Measurements from ENCODE around the gene EXOC4.
"Not testable (repeated sequence)": the region's sequence is repeated elsewhere in the genome, so short reads cannot be mapped to it uniquely, and the experiment has no call there.

Gene EXOC4

DNA sequence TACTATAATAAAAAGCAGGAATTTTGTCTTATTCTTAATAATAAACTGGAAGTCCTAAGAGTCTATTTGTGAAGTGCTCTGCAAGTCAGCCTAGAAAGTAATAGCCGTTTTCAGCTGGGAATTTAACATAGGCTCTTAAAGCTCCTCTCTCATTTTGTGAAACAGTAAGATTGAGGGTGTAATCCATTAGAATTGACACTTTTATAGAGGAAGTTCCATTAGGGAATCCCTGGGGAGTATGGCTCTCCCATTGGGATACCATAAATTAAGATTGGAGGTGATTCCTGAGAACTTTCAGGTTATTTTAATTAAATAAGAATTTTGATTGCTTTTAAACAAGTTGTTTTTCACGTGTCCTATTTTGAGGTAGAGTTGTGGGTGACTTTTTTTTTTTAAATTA is 68.0 kb downstream of the EXOC4 start:
- DNase-seq: no peak

DNA sequence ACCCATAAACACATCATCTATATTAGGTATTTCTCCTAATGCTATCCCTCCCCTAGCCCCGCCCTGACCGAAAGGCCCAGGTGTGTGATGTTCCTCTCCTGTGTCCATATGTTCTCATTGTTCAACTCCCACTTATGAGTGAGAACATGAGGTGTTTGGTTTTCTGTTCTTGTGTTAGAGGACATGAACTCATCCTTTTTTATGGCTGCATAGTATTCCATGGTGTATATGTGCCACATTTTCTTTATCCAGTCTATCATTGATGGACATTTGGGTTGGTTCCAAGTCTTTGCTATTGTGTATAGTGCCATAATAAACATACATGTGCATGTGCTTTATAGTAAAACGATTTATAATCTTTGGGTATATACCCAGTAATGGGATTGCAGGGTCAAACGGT is 68.5 kb downstream of the EXOC4 start:
- not testable (repeated sequence) for DNase-seq

DNA sequence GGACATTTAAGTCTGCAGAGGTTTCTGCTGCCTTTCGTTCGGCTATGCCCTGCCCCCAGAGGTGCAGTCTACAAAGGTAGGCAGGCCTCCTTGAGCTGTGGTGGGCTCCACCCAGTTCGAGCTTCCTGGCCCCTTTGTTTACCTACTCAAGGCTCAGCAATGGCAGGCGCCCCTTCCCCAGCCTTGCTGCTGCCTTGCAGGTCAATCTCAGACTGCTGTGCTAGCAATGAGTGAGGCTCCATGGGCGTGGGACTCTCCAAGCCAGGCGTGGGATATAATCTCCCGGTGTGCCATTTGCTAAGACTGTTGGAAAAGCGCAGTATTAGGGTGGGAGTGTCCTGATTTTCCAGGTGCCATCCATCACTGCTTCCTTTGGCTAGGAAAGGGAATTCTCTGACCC is 73.9 kb downstream of the EXOC4 start:
- not testable (repeated sequence) for DNase-seq

DNA sequence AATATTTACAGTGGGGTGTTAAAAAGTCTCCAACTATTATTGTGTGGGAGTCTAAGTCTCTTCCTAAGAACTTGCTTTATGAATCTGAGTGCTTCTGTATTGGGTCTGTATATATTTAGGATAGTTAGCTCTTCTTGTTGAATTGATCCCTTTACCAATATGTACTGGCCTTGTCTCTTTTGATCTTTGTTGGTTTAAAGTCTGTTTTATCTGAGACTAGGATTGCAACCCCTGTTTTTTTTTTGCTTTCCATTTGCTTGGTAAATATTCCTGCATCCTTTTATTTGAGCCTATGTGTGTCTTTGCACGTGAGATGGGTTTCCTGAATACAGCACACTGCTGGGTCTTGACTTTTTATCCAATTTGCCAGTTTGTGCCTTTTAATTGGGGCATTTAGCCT is 75.1 kb downstream of the EXOC4 start:
- not testable (repeated sequence) for DNase-seq

DNA sequence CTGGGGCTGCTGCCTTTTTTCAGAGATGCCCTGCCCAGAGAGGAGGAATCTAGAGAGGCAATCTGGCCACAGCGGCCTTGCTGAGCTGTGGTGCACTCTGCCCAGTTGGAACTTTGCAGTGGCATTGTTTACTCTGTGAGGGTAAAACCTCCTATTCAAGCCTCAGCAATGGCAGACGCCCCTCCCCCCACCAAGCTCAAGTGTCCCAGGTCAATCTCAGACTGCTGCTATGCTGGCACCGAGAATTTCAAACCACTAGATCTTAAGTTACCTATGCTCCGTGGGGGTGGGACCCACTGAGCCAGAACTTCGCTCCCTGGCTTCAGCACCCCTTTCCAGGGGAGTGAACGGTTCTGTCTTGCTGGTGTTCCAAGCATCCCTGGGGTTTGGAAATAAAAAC is 77.2 kb downstream of the EXOC4 start:
- no peak for DNase-seq

DNA sequence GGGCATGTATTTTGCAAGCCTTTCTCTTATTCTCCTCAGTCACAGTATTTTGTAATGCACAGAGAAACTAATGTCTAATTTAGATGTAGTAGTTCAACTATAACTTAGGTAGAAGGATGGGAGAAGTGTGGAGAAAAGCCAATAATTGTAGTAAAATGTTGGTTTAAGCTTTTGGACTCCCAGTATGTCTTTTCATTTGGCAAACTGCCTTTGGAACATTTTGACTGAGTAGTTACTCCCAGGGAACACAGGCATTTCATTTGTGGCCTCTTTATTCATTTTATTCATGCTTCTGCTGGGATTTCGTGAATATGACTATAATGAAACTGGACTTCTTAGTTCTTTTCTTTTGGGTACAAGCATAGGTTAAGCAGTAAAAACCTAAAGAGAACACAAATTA is 79.0 kb downstream of the EXOC4 start:
- DNase-seq: no peak

DNA sequence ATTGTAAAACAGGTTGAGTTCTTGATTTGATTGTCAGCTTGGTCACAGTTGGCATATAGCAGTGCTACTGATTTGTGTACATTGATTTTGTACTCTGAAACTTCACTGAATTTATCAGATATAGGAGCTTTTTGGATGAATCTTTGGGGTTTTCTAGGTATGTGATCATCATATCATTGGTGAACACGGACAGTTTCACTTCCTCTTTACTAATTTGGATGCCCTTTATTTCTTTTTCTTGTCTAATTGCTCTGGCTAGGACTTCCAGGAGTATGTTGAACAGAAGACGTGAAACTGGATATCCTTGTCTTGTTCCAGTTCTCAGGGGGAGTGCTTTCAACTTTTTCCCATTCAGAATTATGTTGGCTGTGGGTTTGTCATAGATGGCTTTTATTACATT is 86.9 kb downstream of the EXOC4 start:
- no peak for DNase-seq

DNA sequence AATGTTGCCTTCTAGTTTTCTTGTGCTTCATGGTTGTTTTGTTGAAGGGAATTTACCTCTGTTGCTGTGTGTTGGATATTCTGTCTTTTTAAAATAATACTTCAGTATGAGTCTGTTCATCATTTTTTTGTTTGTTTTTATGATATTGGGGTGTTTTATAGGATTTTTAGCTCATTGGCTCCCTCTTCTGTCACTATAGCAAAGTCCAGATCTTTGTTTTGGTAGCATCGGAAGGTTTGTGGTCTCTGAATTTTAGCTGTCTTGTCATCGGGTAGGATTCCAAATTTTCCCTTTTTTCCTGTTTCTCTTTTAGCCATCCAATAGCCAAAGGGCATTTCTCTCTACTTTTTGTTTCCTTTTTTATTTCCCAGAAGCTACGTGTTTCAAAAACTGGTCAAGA is 91.4 kb downstream of the EXOC4 start:
- DNase-seq: no peak

DNA sequence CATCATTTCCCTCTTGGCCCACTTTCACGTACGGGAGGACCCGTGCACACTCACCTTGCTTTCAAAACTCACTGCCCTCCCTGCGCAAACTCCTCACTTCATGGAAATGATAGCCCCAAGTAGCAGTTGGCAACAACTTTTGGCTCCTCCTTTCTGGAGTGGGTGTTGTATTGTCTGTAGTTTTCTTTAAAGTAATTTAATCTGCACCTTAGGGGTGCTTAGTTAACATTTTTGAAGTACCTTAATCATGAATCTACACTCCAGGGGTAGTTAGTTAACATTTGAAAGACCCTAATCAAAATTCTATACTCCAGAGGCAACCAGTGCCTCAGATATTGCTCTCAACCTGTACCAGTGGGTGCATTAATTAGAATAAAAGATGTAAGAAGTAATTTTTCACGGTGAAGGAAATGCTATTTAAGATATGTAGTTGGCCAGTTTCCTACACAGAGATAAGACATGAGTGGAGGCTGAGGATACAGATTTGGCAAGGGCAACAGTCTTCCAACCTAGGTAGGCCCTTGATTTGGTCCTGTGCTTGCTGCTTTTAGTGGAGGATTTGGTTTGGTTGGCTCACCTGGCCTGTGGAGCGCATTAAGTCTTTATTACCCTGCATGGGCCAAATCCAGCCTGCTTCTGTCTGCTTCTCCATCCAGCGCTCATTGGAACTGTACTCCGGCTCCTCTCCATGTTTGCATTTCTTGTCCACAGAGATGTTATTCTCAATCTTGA is 93.0 kb downstream of the EXOC4 start:
- DNase-seq: peak; percentile 15

DNA sequence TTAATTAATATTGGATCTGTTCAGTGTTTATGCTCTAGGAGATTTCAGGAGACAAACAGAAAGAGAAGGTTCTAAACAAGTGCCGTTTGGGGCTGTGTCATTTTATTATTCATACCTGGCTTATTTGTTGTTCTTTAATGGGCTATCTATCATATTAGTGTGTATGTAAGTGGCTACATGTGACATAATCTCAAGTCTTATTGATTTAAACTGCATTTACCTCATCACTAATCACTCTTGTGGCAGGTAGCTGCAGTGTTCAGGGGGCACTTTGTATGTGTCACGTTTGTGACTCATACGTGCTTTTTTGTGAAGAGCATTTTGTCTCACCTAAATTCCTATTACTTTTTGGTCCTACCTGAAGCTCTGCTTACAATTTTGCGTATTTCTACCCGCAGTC is 95.4 kb downstream of the EXOC4 start:
- DNase-seq: no peak

DNA sequence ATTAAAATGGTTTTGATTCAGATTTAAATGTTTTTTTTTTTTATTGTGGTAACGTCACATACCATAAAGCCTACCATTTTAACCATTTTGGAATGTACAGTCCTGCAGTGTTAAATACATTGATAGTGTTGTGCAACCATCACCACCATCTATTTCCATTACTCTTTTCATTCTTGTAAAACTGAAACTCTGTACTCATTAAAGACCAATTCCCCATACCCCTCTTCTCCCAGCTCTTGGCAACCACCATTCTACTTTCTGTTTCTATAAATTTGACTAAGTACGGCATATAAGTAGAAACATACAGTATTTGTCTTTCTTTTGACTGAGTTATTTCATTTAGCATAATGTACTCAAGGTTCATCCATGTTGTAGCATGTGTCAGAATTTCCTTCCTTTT is 96.2 kb downstream of the EXOC4 start:
- no peak for DNase-seq

DNA sequence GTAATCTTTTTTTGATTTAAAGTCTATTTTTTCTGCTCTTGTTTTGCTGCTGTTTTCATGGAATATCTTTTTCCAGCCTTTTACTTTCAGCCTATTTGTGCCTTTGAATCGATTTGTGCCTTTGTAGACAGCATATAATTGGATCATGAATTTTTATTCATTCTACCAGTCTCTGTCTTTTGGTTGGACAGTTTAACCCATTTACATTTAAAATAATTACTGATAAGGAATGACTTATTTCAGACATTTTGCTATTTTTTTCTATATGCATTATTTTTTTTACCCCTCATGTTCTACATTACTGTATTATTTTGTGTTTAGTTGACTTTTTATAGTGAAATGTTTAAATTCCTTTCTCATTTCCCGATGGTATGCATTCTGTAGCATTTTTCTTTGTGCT is 99.6 kb downstream of the EXOC4 start:
- DNase-seq: no peak

DNA sequence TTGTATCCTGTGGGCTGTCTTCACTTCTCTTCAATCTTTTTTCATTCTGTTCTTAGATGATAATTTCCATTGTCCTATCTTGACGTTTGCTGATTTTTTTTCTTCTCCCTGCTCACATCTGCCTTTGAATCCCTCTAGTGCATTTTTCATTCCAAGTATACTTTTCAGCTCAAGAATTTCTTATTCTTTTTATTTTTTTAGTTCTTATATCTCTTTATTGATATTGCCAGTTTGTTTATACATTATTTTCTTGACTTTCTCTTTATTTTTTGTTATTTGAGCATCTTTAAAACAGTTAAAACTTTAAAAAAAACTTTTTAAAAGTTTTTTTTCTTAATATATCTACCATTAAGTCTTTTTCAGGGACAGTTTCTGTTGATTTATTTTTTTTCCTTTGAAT is 100.9 kb downstream of the EXOC4 start:
- DNase-seq: no peak

DNA sequence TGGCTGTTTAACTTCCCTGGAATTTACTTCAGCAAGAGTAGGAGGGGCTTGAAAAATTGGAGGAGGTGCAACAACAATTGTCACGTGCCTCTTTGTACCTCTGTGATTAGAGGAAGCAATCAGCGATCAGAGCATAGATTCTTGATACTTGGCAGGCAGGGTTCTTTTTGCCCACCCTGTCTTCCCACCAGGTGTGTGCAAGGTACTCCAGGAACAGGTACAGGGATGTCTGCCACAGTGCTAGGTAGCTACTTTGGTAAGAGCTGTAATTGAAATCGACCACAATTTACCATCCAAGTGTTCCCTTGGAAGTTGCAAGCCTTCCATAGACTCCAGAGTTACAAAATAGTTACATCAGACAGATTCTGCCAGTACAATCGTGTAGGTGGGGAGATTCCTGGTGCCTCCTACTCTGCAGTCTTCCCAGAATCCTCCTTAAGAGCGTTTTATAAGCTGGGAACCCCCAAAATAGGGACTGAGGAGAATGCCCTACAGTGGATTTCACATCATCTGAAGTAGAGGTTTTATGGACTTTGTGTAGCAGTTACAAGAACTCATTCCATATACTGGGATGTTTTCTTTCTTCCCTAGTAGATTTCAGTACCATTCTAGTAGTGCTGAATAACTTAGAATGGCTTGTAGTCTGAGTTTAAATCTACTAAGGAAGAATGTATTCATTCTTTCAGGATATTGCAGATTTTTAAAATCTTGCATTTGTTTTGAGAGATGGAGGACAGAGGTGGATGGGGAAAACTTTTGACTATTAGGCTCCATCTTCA is 101.9 kb downstream of the EXOC4 start:
- DNase-seq: no peak

DNA sequence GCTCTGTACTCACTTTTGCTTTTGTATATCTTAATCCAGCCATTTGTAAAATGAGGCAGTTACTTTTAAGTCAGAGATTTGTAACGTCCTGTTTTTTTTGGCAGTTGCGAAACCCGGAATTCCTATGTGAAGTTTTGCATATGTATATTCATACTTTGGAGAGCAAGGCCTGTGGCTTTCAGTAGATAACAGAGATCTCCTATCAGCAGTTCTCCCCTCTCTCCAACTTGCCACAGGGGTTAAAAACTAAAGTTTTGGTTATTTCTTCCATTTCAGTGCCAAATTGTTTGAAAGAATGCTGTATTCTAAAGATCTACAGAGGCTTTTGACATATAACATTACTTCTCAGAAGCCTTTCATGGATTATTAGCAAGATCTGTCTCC is 102.4 kb downstream of the EXOC4 start:
- no peak for DNase-seq

DNA sequence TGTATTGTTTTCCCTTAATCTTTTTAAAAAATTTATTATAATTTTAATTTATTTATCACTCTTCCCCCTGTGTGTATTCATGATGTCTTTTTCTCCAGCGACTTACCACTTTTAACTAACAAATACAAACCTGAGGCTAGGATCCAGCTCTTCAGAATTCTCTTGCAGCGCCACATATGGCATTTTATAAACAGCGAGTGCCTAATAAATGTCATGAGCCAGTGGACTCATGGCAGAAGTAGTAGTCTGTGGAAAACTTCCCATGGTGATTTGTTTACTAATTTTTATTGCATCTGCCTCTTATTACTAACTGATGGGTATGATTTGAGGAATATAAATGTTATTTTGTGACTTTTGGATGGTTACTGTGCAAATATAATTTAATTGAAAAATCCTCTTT is 102.9 kb downstream of the EXOC4 start:
- no peak for DNase-seq

DNA sequence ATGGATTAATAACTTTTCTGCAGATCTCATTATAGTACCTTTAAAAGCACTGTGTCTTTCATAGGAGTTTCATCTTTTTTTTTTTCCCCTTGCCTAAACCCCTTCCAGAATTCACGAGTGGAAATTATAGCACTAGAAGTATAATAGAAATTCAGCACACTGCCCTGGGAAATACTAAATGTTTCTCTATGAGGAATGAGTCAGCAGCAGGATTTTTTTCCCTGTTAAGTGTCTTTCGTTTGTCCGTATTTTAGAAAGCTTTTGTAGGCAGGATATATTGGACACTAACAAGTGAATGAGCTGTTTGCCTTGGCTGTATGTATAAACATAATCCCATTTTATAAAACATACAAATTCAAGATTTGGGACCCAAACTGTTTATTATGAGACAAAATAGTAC is 105.8 kb downstream of the EXOC4 start:
- DNase-seq: no peak

DNA sequence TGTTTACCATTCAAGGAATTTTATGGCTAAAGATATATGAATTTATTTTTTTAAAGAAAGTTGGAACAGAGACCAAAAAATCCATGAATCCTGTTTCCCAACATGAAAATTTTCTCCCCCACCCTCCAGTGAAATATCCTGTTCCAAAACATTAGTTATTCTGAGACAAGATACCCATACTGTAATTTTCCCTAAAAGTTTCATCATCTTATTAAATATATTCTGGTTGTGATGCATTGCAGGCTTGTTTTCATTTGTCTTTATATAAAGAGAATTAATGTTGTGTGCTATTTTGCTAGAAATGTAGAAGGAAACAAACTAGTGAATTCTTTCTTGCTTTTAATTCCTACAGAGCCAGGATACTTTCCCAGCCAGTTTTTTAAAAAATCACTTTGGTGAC is 106.6 kb downstream of the EXOC4 start:
- no peak for DNase-seq

DNA sequence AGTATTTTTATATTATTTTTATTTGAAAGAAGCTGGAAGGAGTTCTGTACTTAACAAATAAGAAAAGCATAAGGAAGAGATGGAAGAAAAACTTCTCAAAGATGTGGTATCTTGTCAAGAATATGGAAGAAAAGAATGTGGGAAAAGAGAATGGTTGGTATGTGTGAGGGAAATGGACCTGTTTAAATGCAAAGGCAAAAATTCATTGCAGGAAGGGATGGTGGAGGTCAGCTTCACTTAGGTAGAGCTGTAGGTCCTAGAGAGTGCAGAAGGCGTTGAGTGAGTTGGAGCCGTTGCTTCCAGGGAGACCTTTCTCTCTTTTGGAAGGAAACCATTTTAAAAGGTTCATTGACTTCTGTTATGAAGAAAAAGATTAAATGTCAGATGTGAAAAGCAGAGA is 107.3 kb downstream of the EXOC4 start:
- DNase-seq: no peak

DNA sequence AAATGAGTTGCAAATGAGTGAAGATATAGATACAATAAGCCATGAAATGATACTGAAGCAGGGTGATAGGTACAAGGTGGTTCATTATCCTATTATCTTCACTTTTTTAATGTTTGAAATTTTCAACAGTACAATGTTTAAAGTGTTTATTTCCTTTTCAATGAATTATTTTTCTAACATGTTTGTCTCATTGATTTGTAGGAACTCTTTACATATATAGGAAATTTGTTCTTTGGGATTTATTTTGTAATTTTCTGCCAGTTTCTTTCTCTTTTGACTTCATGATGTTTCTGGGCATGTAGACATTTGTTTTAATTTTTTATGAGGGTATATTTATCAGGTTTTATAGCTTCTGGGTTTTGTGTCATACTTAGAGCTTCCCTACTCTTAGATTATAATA is 108.9 kb downstream of the EXOC4 start:
- no peak for DNase-seq

DNA sequence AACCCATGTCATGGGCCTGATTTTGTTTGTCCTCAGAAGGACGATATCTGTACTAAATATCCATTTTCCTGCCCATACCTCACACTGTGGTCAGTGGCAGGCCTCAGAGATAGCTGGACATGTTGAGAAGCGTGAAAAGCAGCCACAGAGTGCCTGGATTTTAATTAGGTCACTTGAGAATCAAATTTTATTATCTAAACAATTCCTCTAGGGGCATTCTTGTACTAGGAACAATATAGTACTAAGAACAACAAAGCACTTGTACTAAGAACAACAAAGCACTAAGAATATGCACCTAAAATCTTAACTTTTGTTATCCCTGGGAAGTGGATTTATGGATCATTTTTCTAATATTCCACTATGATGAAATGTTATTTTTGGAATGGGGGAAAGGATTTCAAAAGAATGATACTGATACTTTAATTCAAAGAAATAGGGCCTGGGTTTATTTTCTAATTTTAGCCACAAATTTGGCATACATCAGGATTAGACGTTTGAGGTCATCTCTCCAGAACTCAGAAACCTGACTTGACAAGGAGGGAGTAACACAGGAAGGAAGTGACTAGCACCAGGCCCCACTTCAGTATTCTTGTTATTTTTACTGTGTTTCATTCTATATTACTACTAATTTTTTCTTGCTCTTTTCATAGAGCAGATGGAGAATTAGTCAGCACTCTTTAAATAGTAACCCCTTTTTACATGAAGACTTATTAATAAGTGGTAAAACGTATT is 112.2 kb downstream of the EXOC4 start:
- DNase-seq: no peak

DNA sequence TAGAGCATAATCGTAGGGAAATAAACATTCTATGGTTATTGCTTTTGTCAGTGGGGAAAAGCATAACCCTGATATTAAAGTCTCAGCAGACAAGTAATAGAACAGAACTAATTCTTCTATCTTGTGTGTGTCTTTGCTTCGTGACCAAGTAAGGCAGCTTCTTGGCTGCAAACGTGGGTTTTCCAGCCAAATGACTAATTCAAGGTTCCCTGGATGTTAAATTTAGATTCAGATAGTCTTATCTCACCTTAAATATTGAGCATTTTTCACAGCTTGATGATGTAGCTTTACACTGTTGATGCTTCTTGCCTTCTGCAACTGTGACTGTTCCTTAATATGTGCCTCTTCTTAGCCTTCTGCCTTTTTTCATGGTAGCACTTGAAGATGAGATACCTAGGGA is 113.0 kb downstream of the EXOC4 start:
- no peak for DNase-seq

DNA sequence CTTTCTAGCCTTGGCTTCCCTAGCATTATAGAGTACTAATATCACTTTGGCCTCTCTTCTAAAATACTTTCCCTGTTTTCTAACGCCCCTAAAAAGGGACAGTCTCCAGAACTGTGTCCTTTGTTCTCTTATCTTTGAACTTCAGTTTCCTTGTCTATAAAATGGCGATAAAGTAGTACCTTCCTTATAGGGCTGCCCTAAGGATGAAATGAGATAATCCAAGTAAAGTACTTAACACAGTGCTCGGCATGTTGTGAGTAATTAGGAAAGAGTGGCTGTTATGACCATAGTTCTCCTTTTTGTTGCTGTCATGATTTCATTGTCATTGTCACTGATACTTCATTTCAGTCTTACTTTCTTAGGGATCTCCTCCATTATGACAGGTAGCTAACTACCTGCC is 114.7 kb downstream of the EXOC4 start:
- no peak for DNase-seq

DNA sequence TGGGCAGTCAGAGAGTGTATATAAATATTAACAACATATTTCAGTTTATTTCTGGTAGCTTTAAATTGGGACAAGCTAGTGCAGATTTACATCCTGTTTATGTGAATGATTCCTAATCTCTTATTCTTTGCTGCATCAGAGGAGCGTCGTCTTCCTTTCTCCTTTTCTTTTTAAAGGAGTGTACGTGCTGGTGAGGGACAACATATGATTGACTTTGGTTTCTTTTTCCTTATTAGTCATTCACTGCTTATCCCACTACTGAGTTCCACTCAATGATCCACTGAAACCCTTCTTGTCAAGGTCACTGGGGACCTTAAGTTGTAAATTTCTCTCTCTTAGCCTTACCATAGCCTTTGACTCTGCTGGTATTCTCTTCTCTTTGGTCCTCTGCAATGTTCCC is 116.3 kb downstream of the EXOC4 start:
- DNase-seq: no peak

Measured in DMS79 treated with DMSO at 0.1 percent for 48 hours (cell line).